IPS DF 6.9 (cell line): ENCODE data around the gene PITPNC1.
"Not testable (repeated sequence)": the region's sequence is repeated elsewhere in the genome, so short reads cannot be mapped to it uniquely, and the experiment has no call there.

ENCODE experiments used
- DNase-seq: peaks from one replicate; pipeline ENCODE4 v3.0.0-alpha.2; 2013; ENCODE audit warnings: low read depth, low spot score
- H3K27ac ChIP-seq: one replicate; pipeline ENCODE4 v1.5.1; 2013; ENCODE audit warnings: low read length, control low read depth
- H3K27me3 ChIP-seq: 2 replicates; pipeline ENCODE4 v1.6.1; 2013; ENCODE audit warnings: mild to moderate bottlenecking, low read length; ENCODE audit not compliant: control insufficient read depth, insufficient read depth
- H3K36me3 ChIP-seq: 2 replicates; pipeline ENCODE4 v1.6.1; 2013; ENCODE audit warnings: low read length; ENCODE audit not compliant: control insufficient read depth, insufficient read depth
- H3K4me1 ChIP-seq: 2 replicates; pipeline ENCODE4 v1.6.1; 2013; ENCODE audit warnings: low read length; ENCODE audit not compliant: control insufficient read depth, insufficient read depth
- H3K4me3 ChIP-seq: 2 replicates; pipeline ENCODE4 v1.5.1; 2013; ENCODE audit warnings: mild to moderate bottlenecking, low read length
- H3K9me3 ChIP-seq: 2 replicates; pipeline ENCODE4 v1.6.1; 2013; ENCODE audit warnings: low read length, inconsistent platforms; ENCODE audit not compliant: control insufficient read depth, insufficient read depth
- WGBS: extraction: QIAGEN DNeasy Blood & Tissue Kit; methylation state at CpG from one replicate; pipeline ENCODE4 v1.1.7; 2013; ENCODE audit warnings: mixed read lengths, missing lambda C conversion rate; ENCODE audit not compliant: insufficient read length, insufficient coverage; 5-methylcytosine and 5-hydroxymethylcytosine counted together

The PITPNC1 gene

DNA sequence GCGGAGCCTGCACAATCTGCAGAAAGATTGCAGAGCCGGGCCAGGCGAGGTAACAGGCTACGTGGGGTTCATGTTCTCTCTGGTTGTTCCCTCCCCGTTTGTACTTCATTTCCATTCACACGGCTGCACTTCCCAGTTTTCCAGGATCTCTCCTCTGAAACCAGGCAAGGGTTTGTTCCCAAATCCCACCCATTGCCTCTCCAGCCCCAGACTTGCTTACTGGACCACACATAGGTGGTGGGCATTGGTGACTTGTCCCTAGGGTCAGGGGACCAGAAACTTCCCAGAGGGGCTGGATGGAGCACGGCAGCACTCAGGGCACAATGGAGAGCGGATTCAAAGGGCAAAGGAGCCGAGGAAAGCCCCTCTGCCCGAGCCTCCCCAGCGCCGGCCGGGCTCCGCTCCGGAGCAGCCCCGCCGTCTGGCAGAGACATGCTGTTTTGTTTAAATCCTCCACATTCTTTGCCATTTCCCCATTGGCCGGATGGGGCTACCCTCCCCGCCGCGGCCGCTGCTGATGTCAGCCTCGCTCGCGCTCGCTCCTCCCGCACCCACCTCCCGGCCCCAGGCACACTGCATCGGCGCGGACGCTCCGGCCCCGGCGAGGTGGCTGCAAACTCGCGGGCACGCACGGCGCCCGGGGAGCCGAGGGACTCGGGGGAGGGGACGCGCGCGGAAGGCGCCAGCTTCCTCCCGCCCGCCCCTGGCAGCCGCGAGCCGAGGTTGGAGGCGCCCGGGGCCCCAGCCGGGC lies at the start of gene PITPNC1:
PITPNC1 (plus strand) TSS at position 545 of the 751 bp plus-strand sequence.
- DNase-seq: peak; percentile 47
- Histone ChIP-seq H3K9me3 (no peaks in the 10 kb centered on the region), H3K27ac (no peak within 1 kb of the TSS), H3K4me1 (no peaks in the 10 kb centered on the region; the same call in 1 of the 2 replicates), H3K36me3 (no peaks in the 10 kb centered on the region), H3K4me3 (peak within 1 kb of the TSS; percentile 91), H3K27me3 (no peaks in the 10 kb centered on the region)
- WGBS: no CpG with 5 or more reads among the region's 56 CpGs

DNA sequence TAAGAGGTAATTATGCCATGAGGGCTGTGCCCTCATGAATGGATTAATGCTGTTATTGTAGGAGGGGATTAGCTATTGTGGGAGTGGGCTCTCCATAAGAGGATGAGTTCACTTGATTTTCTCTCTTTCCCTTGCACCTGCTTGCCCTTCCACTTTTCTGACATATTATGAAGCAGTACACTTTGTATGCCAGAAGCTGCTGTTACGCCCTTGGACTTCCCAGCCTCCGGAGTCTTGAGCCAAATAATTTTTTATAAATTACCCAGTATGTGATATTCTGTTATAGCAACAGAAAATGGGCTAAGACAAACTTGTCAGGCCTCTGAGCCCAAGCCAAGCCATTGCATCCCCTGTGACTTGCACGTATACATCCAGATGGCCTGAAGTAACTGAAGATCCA lies 49.1 kb upstream of the PITPNC1 start:
- DNase-seq: no peak
- Histone ChIP-seq H3K27me3 (no peaks in the 10 kb centered on the region), H3K4me1 (no peaks in the 10 kb centered on the region), H3K36me3 (no peaks in the 10 kb centered on the region), H3K27ac (no peak overlapping the region), H3K9me3 (no peaks in the 10 kb centered on the region), H3K4me3 (no peak overlapping the region)
- no CpG with 5 or more reads among the region's 3 CpGs for WGBS

DNA sequence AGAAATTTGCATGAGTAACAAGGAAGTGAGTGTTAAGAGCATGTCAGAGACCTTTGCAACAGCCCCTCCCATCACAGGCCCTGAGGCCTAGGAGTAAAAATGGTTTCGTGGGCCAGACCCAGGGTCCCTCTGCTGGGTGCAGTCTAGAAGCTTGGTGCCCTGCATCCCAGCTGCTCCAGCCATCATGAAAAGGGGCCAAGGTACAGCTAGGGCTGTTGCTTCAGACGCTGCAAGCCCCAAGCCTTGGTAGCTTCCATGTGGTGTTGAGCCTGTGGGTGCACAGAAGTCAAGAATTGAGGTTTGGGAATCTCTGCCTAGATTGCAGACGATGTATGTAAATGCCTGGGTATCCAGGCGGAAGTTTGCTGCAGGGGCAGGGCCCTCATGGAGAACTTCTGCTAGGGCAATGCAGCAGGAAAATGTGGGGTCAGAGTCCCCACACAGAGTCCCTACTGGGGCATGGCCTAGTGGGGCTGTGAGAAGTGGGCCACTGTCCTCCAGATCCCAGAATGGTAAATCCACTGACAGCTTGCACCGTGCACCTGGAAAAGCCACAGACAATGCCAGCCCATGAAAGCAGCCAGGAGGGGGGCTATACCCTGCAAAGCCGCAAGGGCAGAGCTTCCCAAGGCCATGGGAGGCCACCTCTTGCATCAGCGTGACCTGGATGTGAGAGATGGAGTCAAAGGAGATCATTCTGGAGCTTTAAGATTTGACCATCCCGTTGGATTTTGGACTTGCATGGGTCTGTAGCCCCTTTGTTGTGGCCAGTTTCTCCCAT lies 45.5 kb upstream of the PITPNC1 start:
- not testable (repeated sequence) for H3K36me3 ChIP-seq, H3K9me3 ChIP-seq, H3K27me3 ChIP-seq, H3K27ac ChIP-seq, DNase-seq, H3K4me1 ChIP-seq, H3K4me3 ChIP-seq
- WGBS: no CpG with 5 or more reads among the region's 8 CpGs

DNA sequence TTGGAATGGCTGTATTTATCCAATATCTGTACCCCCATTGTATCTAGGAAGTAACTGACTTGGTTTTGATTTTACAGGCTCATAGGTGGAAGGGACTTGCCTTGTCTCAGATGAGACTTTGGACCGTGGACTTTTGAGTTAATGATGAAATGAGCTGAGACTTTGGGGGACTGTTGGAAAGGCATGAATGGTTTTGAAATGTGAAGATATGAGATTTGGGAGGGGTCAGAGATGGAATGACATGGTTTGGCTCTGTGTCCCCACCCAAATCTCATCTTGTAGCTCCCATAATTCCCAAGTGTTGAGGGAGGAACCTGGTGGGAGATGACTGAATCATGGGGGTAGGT lies 44.9 kb upstream of the PITPNC1 start:
- H3K27ac ChIP-seq, H3K27me3 ChIP-seq, DNase-seq, H3K36me3 ChIP-seq, H3K9me3 ChIP-seq, H3K4me1 ChIP-seq, H3K4me3 ChIP-seq: not testable (repeated sequence)
- WGBS: no CpG with 5 or more reads among the region's 1 CpG

DNA sequence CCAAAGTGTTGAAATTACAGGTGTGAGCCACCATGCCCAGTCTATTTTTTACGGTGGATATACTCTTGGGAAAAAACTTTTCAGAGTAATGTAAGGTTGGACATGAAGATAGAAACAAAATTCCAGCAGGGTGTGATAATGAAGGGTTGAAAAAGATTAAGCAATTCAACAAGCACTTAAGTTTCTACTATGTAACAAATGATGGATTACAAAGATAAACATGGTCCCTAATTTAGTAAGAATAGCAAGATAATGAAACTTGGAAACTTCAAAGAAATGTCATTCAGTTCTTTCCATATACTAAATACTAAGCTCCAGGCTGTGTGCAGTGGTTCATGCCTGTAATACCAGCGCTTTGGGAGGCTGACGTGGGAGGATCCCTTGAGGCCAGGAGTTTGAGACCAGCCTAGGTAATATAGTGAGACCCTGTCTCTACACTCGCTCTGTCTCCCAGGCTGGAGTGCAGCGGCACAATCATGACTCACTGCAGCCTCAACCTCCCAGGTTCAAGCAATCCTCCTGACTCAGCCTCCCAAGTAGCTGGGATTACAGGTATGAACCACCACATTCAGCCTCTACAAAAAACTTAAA lies 41.7 kb upstream of the PITPNC1 start:
- no peak for DNase-seq
- H3K27ac ChIP-seq: no peak overlapping the region
- H3K36me3 ChIP-seq: no peaks in the 10 kb centered on the region
- peaks cover 2% of the 10 kb centered on the region; the same call in 1 of the 2 replicates for H3K4me1 ChIP-seq
- no peak overlapping the region for H3K4me3 ChIP-seq
- H3K27me3 ChIP-seq: no peaks in the 10 kb centered on the region
- no peaks in the 10 kb centered on the region for H3K9me3 ChIP-seq
- no CpG with 5 or more reads among the region's 5 CpGs for WGBS

DNA sequence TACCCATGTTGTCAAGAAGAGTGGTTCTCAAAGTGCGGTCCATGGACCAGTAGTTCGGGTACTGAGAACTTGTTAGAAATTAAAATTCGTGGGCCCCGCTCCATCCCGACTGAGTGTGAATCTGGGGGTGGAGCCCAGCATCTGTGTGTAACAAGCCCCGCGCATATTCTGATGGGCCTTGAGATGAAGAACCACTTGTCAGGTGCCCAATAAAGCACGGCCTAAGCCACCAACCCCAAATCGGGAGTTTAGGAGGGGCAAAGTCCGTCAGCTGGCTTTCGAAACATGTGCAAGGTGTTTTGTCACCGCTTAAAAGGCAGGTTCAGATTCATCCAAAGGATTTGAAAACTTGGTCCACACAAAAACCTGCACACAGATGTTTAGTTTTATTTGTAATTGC lies 40.2 kb upstream of the PITPNC1 start:
- DNase-seq: no peak
- Histone ChIP-seq H3K9me3 (no peaks in the 10 kb centered on the region), H3K4me3 (no peak overlapping the region), H3K4me1 (peaks cover 2% of the 10 kb centered on the region; the same call in 1 of the 2 replicates), H3K27me3 (no peaks in the 10 kb centered on the region), H3K36me3 (peaks cover 4% of the 10 kb centered on the region; the same call in 1 of the 2 replicates), H3K27ac (no peak overlapping the region)
- WGBS: no CpG with 5 or more reads among the region's 12 CpGs

DNA sequence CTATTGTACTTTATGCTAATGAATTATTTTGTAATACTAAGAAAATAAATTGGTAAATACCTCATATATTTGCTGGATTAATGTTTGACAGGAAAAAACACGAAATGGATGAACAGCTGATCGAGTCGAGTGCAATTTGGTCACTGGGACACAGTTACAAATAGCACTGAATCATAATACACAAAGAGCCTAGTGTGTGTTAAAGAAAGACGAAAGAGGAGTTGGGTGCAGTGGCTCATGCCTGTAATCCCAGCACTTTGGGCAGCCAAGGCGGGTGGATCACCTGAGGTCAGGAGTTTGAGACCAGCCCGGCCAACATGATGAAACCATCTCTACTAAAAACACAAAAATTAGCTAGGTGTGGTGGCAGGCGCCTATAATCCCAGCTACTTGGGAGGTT lies 38.7 kb upstream of the PITPNC1 start:
- H3K9me3 ChIP-seq, DNase-seq, H3K27ac ChIP-seq, H3K4me3 ChIP-seq, H3K36me3 ChIP-seq, H3K4me1 ChIP-seq, H3K27me3 ChIP-seq: not testable (repeated sequence)
- no CpG with 5 or more reads among the region's 7 CpGs for WGBS

DNA sequence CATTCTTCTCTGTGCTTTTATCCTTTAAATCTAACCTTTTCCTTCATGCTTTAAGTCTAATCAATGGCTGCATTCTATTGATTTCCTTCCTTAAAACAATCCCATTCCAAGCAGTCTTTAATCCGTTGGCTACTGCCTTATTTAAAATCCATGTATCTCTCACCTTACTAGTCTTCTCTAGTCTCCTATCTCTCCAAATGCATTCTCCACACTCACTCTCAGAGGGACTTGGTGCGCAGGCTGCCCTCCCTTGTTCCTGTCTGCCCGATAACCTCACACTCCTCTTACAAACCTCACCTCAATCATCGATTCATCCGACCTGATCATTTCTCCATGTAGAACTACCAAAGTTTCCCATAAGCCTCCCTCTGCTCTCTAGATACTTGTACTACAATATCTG lies 33.8 kb upstream of the PITPNC1 start:
- Histone ChIP-seq H3K36me3 (peaks cover 10% of the 10 kb centered on the region; the same call in 1 of the 2 replicates), H3K27me3 (no peaks in the 10 kb centered on the region), H3K4me3 (no peak overlapping the region), H3K4me1 (no peaks in the 10 kb centered on the region), H3K9me3 (no peaks in the 10 kb centered on the region), H3K27ac (no peak overlapping the region)
- WGBS: 100% methylated on average over 3 of the region's 5 CpGs
- no peak for DNase-seq

DNA sequence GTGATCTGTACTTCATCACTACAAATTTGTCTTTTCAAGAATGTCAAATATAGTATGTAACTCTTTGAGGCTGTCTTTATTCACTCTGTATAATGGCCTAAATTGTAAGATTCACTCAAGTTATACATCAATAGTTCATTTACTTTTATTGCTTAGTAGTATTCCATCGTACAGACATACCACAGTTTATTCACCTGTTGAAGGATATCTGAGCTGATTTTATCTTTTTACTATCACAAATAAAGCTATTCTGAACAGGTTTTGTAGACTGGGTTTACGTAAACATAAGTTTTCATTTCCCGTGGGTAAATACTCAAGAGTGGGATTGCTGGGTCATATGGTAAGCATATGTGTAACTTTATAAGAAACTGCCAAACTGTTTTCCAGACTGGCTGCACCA lies 29.3 kb upstream of the PITPNC1 start:
- Histone ChIP-seq H3K36me3 (peaks cover 10% of the 10 kb centered on the region; the same call in 1 of the 2 replicates), H3K27ac (no peak overlapping the region), H3K4me3 (no peak overlapping the region), H3K27me3 (no peaks in the 10 kb centered on the region), H3K4me1 (no peaks in the 10 kb centered on the region), H3K9me3 (no peaks in the 10 kb centered on the region)
- DNase-seq: no peak
- no CpG with 5 or more reads among the region's 3 CpGs for WGBS

DNA sequence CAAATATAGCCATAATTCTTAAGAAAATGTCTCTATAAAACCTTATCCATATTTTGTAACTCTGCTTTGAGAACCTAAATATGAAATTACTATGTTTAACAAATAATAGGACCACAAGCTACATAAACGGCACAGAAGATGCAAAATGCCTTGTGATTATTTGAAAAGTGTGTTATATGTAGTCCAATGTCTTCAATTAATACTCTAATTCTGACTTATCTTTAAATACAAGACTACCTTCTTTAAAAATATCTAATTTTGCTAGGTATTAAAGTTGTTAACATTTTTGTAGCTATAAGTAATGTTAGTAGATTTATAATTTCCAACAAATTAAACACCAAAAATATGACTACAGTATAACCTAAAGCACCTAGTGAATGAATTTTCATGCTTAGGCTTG lies 27.7 kb upstream of the PITPNC1 start:
- H3K27me3 ChIP-seq: no peaks in the 10 kb centered on the region
- no peak for DNase-seq
- no peak overlapping the region for H3K4me3 ChIP-seq
- H3K4me1 ChIP-seq: no peaks in the 10 kb centered on the region
- WGBS: no CpG with 5 or more reads among the region's 1 CpG
- H3K36me3 ChIP-seq: peaks cover 6% of the 10 kb centered on the region; the same call in 1 of the 2 replicates
- H3K27ac ChIP-seq: no peak overlapping the region
- no peaks in the 10 kb centered on the region for H3K9me3 ChIP-seq
